GM21528 (cell line): Measurements from ENCODE around the gene LAG3.

Source experiments
- ATAC-seq: cut with Tn5 transposase; IDR thresholded peaks from one replicate; pipeline ENCODE4 v1.9.1; 2021; ENCODE audit warnings: mild to moderate bottlenecking, moderate library complexity; ENCODE audit not compliant: unreplicated experiment, low FRiP score

LAG3 gene

DNA sequence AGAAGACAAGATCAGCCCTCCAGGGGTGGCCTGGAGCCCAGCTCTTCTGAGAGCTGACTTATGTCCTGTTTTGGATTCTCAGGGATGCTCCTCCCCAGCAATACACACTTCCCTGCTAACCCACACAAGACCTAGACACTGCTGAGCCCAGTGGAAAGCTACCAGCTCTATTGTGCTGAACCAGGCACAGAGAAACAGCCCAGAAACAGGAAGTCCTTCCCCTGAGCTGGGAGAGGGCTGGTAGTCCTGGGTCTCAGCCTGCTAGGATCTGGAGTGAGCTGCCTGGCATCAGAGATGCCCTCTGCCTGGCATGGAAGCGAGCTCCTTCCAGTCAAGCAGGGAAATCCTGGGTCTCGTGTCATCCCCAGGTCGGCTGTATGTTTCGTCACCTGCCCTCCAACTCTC, 1.2 kb upstream of the LAG3 start:
- ATAC-seq: no peak

DNA sequence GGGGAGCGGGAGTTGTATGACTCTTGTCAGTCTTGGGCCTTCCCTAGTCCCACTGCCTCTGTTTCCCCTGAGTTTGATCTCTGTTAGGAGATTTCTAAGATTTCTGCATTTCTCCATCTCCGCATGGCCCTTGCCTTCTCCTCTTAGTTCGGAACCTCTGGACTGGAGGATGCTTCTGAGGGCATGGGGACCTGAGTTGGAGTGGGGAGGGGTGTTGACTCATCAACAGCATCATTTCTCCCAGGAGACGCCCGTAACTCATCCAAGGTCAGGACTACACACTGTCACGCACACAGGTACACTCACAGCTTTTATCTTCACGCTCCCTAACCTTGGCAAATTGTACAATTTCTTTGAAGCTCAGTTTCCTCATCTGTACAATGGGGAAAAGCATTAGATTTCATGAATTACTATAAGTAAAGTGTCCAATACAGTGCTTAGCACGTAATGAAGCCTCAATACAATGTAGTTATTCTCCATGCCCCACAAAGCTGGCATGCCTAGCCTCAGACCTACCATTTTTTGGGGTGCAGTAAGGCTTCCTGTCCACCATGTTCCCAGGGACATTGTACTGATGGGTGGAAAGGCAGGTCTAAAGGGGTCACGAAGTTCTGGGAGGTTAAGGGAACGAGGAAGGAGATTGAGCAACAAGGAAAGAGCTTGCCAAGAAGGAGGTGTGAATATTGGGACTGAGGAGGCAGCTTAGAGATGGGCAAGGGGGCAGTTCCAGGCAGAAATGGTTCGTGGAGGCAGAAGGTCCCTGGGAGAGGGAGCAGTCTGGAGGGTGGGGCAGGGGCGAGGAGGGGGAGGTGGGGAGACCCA, 600 bp upstream of the LAG3 start:
- no peak for ATAC-seq

DNA sequence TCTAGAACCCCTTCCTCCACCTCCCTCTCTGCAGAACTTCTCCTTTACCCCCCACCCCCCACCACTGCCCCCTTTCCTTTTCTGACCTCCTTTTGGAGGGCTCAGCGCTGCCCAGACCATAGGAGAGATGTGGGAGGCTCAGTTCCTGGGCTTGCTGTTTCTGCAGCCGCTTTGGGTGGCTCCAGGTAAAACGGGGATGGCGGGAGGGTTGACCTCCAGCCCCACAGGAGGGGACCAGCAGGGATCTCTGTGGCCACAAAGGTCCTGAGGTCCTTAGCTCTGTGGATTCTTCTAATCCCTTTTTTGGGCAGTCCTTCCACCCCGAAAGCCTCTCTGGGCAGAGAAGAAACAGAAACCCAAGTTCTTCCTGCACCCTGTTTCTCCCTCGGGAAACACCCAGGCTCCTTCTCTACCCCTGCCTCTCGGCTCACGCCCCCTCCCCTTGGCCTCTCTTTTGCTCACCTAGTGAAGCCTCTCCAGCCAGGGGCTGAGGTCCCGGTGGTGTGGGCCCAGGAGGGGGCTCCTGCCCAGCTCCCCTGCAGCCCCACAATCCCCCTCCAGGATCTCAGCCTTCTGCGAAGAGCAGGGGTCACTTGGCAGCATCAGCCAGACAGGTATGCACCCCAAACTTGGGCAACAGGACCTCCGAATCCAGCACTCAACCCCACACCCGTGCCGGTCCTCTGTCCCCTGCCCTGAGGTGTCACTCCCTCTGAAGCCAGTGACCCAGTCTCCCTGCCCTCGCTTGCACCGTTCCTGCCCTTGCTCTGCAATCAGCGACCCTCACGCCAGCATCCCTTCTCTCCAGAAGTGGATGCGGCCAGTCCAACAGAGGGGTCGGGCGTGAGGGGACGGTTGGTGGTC, 638 bp downstream of the LAG3 start:
- ATAC-seq: no peak

DNA sequence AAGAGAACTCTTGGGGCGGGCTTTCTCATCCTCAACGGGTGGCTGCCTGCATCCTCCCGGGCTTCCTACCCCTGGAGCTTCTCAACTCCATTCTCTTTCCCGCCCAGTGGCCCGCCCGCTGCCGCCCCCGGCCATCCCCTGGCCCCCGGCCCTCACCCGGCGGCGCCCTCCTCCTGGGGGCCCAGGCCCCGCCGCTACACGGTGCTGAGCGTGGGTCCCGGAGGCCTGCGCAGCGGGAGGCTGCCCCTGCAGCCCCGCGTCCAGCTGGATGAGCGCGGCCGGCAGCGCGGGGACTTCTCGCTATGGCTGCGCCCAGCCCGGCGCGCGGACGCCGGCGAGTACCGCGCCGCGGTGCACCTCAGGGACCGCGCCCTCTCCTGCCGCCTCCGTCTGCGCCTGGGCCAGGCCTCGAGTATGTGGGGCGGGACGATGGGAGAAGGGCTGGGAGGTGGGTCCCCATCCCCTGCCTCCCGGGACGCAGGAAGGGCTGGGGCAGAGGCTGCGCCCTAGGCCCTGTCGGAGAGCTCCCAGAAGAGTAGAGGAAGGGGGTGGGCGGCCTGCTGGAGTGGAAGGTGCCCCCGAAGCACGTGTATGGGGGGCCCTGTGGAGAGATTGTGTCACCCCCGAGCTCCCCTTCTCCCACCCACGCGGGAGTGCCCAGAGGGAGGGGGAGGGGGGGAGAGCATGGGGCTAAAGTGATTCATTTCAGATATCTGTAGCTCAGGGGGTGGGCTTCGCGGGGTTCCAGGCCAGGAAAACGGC, 1.5 kb downstream of the LAG3 start:
- ATAC-seq: no peak

DNA sequence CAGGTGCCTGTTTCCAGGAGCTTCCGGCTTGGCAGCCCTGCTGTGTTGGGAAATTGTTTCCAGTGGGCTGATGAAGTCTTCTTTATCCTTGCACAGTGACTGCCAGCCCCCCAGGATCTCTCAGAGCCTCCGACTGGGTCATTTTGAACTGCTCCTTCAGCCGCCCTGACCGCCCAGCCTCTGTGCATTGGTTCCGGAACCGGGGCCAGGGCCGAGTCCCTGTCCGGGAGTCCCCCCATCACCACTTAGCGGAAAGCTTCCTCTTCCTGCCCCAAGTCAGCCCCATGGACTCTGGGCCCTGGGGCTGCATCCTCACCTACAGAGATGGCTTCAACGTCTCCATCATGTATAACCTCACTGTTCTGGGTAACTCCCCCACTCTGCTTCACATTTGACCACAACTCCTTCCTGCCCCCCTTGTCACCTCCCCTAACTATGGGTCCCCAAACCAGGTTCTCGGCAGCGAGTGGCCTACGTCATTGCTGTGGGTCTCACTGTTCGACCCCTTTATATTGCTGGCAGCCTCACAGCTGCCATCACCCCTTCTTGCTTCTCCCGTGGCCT, 2.3 kb downstream of the LAG3 start:
- ATAC-seq: no peak

DNA sequence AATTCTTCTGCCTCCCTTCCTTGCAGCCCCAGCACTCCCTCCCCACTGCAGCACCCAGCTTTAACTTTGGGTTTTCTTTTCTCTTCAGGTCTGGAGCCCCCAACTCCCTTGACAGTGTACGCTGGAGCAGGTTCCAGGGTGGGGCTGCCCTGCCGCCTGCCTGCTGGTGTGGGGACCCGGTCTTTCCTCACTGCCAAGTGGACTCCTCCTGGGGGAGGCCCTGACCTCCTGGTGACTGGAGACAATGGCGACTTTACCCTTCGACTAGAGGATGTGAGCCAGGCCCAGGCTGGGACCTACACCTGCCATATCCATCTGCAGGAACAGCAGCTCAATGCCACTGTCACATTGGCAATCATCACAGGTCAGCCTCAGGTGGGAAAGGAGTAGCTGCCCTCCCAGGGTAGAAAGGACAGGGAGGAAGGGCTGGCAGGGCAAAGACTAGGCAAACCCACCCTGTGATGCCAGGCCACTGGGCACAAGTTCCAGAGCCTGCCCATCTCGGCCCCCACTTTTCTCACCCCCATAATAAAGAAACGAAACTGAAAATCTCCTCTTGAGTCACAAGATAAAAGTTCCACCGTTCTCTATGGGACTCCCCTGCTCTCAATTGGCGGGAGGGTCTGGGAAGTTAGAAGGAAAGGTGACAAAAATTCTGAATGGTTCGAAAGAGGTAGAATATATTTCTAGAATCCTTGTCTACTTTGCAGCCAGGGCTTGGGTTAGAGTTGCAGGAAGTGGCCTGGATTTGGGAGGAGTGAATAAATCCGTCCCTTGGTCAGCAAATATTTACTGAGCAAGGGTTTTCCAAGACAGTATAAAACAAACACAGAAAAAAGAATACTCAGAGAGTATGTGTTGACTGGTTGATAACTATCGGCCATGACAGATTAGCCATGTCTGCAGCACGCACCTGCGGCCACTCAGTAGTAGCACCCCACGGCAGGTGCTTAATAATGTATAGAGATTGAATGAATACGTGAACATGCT, 3.2 kb downstream of the LAG3 start:
- ATAC-seq: no peak

DNA sequence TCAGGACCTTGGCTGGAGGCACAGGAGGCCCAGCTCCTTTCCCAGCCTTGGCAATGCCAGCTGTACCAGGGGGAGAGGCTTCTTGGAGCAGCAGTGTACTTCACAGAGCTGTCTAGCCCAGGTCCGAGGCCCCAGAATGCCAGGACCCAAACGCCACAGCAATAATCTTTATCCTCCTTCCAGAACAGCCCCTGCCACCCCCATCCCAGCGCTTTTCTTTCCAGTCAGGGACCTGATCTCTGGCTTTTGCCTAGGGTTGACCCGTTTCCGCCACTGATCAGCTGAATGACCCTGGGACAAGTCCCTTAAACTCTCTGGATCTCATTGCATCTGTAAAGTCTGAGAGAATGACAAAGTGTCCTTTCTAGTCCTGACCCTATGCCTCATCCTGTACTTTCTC, 5.1 kb downstream of the LAG3 start:
- no peak for ATAC-seq

DNA sequence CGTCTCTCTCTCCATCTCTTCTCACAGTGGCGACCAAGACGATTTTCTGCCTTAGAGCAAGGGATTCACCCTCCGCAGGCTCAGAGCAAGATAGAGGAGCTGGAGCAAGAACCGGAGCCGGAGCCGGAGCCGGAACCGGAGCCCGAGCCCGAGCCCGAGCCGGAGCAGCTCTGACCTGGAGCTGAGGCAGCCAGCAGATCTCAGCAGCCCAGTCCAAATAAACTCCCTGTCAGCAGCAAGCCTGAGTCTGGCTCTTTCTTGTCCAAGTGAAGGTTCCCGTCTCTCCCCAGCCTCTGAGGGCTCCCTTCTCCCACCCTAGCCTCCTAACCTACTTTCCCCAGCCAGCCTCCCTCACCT, 5.9 kb downstream of the LAG3 start:
- peak; percentile 20 for ATAC-seq

DNA sequence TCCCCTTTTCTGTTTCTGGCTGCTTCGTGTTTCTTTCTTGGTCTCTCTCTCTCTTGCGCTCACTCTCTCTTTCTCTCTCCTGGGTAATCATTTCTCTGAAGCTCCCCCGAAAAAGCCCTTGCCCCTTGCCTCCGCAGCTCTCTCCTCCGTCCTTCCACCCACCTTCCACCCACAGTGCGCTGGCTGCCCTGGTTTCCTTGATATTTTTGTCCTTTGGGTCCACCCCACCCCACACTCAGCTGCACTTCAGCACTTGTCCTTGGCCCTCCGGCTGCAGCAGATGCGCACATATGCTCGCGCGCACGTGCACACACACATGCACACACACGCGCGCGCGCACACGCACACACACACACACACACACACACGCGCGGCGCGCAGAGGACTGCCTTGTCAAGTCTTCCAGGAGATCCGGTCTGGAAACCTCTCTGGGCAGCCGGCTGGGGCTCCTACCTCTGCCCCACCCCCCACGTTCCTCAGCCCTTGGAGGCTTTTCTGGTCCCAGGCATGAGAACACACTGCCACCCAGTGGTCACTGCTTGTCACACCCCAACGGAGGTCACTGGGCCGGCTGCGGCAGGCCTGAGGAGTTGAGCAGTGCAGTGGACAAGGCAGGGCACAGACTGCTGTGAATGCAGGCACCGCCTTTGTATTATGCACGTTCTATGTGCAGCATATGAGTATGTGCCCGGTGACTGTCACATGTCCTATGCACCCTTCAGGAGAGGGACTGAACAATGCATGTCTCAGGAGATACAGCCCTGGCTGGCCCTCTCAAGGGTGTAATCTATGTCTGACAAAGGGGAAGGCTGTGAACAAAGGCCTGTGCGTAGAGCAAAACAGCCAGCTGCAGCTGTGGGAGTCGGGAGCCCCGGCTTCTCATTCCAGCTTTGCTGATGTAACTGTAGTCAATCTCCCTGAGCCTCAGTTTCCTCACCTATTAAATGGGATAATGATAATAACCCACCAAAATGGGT, 6.5 kb downstream of the LAG3 start:
- ATAC-seq: peak; percentile 80

DNA sequence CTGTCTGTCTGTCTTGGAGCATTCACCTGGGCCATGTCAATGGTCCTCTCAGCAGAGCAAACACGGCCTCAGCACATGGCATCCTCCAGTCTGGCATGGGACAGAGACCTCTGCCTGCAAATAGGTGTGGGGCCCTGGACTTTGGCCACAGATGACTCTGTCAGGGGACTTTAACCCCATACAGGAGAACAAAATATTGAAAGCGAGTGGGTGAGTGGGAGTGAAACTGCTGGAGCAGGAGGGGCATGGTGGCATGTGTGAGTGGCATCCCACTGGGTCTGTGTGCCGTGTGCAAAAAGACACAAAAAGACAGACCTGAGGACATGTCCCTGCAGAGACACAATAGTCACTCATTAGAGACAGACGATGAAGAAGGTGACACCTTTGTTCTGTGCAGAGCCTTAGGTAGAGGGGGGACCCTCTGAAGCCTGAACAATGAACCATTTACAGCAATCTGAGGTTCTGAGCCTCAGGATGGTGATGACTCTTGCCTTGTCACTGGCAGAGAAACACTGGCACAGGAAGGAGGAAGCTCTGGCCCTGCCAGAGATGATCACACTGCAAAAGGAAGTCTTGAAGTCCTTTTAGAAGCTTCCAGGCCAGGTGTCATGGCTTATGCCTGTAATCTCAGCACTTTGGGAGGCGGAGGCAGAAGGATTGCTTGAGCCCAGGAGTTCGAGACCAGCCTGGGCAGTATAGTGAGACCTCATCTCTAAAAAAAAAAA, 7.5 kb downstream of the LAG3 start:
- no peak for ATAC-seq

DNA sequence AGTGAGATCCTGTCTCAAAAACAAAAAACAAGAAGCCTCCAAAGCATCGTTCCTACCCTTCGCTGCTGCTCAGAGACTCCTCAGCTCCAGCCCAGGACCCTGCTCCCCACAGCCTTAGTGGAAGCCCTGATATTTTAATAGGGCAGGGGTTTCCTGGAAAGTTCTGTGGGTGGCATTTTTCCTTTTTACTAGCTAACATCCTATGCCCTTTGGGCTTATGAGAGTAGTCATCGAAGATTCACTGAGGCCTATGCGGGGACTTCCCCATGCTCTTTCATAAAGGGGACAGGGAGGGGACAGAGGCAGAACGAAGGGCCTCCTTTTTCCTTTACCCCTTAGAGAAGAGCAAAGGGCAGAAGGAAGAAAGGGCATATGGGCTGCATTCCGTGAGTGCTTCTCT, 8.3 kb downstream of the LAG3 start:
- no peak for ATAC-seq

DNA sequence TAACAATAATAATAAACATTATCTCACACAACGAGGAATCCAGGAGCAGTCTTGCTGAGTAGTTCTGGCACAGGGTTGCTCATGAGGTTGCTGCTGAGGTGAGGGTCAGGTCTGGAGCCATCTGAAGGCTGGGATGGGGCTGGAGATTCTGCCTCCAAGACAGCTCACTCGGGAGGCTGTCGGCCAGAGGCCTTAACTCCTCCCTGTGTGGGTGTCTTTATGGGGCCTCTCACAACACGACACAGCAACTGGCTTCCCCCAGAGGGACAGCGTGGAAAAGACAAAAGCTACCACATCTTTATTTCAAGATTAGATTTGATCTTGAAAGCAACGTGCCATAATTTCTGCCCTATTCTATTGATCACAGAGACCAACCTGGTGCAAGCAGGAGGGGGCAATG, 9.8 kb downstream of the LAG3 start:
- no peak for ATAC-seq

DNA sequence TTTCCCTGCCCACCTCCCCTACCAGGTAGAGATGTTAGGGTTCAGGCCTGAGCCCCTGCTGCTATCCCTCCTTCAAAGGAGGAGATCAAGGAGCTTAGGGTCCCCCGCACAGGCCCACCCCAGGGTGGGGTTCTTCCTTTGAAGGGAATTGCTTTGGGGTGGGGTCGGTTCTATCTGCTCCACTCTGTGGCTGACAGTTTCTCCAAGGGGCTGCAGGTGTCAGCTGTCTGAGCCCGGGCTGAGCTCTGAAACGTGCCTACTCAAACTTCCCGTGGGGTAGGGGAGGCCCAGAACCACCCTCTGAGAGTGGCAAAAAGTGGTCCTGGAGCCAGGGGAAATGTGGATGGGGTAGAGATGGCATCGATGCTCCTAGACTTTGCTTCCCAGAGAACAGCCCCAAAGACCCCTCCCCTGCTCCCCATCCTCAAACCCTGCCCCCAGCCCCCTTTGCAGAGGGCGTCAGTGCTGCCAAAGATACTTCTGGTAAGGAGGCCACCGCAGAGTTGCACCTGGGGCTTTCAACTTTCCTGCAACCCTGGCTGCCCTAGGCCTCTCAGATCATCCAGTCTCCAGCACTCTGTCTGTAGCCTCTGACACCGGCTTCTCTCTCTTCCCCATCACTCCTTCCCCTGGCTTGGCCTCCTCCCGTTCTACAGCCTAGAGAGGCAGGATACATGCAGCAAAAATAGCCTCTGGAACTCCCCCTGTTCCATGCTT, 10.7 kb downstream of the LAG3 start:
- ATAC-seq: no peak

DNA sequence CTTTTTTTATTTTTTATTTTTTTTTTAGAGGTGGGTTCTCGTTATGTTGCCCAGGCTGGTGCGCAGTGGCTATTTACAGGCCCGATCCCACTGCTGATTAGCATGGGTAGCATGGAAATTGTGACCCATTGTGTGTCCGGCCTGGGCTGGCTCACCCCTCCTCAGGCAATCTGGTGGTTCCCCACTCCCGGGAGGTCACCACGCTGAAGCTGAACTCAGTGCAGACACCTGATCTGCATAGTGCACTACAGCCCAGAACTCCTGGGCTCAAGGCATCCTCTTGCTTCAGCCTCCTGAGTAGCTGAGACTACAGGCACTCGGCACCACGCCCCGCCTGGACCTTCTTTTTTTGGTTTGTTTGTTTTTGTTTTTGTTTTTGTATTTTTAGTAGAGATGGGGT, 11.5 kb downstream of the LAG3 start:
- ATAC-seq: no peak

DNA sequence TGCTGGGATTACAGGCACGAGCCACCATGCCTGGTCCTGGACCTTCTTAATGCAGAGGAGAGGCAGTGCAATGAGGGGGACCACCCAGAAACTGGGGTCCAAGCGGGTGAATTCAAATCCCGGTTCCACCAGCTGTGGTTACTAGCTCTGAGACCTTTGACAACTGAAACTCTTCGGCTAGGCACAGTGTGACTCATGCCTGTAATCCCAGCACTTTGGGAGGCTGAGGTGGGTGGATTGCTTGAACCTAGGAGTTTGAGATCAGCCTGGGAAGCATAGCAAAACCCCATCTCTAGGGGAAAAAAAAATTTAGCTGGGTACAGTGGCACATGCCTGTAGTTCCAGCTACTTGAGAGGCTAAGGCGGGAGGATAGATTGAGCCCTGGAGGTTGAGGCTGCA, 12.0 kb downstream of the LAG3 start:
- ATAC-seq: no peak

DNA sequence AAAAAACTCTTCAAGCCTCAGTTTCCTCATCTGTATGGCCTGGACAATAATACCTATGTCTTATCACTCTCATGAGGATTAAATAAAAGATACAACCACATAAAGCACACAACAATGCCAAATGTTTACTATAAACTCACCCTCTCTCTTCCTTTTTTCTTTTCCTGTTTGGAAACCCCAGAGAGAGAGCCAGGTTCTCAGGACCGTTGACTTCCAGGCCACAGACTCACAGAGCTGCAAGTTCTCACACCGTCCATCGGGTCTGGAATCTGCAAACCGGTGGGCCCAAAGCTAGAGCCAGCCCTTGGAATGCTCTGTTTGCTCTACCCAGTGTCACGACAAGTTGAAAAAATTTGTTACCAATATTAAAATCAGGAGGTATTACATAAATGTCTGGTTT, 12.4 kb downstream of the LAG3 start:
- no peak for ATAC-seq

DNA sequence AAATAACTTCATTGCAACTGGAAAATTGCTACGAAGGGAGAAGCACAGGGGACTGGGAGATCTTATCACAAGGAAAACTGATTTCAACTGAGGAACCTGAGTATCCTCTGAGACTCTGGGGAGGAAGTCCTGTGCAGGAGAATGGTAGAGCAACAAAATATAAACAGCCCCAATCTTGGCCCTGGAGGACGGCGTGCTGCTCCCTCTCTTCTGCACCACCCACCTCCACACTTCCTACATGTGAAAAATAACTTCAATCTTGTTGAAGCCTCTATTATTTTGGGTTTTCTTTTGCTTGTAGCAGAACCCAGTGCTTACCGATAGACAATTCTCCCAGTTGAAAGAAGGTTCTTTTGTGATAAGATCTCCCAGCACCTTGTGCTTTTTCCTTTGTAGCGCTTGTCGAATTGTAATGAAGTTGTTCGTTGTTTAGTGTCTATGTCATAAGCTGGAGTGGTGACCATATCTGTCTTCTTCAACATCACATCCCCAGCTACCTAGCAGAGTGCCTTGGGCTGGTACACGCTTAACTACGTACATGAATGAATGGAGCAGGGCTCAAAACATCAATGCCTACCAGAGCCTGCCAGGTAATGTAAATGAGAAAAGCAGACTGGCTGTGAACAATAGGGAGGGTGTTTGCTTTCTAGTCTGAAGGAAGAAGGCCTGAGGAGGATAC, 14.2 kb downstream of the LAG3 start:
- ATAC-seq: no peak
